Ascending aorta (tissue), 2 donors: ENCODE data around the gene PCSK9. TPM values are rescaled to one million over a fixed set of nuclear protein-coding genes. Genes with fewer than 3 reads are reported as not detected.
A peak's percentile ranks its signal among the peaks of the same experiment; 100 is the strongest.

Source experiments
- DNase-seq, 2 donors: peaks; one replicate each; pipeline ENCODE4 v3.0.0-alpha.2; 2019; ENCODE audit warnings: low spot score in 2 of 2
- H3K27ac ChIP-seq, 2 donors: fragments of 200-600 bp; sonication (generic); one replicate each; pipeline ENCODE4 v1.5.1; 2016 to 2017; ENCODE audit warnings: mild to moderate bottlenecking in 1 of 2
- H3K27me3 ChIP-seq: fragments of 200-600 bp; sonication (generic); one replicate; pipeline ENCODE4 v1.5.1; 2017
- H3K36me3 ChIP-seq, 2 donors: fragments of 200-600 bp; sonication (generic); one replicate each; pipeline ENCODE4 v1.5.1; 2016
- H3K4me1 ChIP-seq, 2 donors: fragments of 200-600 bp; sonication (generic); one replicate each; pipeline ENCODE4 v1.5.1; 2016 to 2017; ENCODE audit warnings: mild to moderate bottlenecking in 1 of 2
- H3K4me3 ChIP-seq, 2 donors: fragments of 200-600 bp; sonication (generic); one replicate each; pipeline ENCODE4 v1.5.1; 2016 to 2017; ENCODE audit warnings: mild to moderate bottlenecking in 1 of 2
- H3K9me3 ChIP-seq, 2 donors: fragments of 200-600 bp; sonication (generic); one replicate each; pipeline ENCODE4 v1.5.1; 2016
- CTCF ChIP-seq, 3 experiments: fragments of 200-600 bp in 2 of 3; fragments of 450-650 bp in 1 of 3; sonication (generic) in 2 of 3; IDR thresholded peaks; one replicate each; pipeline ENCODE4 v1.5.1; 2016 to 2019; ENCODE audit warnings: antibody characterized with exemption in 3 of 3, mild to moderate bottlenecking in 1 of 3, moderate library complexity in 1 of 3
- intact Hi-C: fragments of 100-400 bp; cut with DNase I; formaldehyde crosslinking; loops from one replicate; pipeline ENCODE4 v1.15.1; 2023
- total RNA-seq: library from RNA; depleted of rRNA; stranded (reverse); fragments of >200 nt; gene quantifications from one replicate; pipeline ENCODE4 v1.1.0, GENCODE V29; 2016

PCSK9 gene
- total RNA-seq, 1 donor from 2014 or later, result not detected

GRCh38 chr1:55054396-55054795, 15.0 kb downstream of the PCSK9 start:
- no peaks in the 10 kb centered on the region for H3K36me3 ChIP-seq
- no peaks in the 10 kb centered on the region for H3K9me3 ChIP-seq
- no peak overlapping the region for H3K27ac ChIP-seq
- DNase-seq, result no peak
- TF ChIP-seq CTCF (IDR thresholded peaks at IDR 0.05), result no peak
- no peaks in the 10 kb centered on the region for H3K27me3 ChIP-seq
- no peaks in the 10 kb centered on the region for H3K4me1 ChIP-seq
- intact Hi-C loops, result no loop called here
- no peak overlapping the region for H3K4me3 ChIP-seq

GRCh38 chr1:55055084-55055882, 15.9 kb downstream of the PCSK9 start:
- TF ChIP-seq CTCF (IDR thresholded peaks at IDR 0.05), result no peak
- H3K36me3 ChIP-seq, result no peaks in the 10 kb centered on the region
- no peak overlapping the region for H3K4me3 ChIP-seq
- no peak for DNase-seq
- intact Hi-C loops, result no loop called here
- H3K27ac ChIP-seq, result no peak overlapping the region
- H3K27me3 ChIP-seq, result no peaks in the 10 kb centered on the region
- H3K4me1 ChIP-seq, result no peaks in the 10 kb centered on the region
- H3K9me3 ChIP-seq, result no peaks in the 10 kb centered on the region

- no peaks in the 10 kb centered on the region for H3K27me3 ChIP-seq
- no peak overlapping the region for H3K27ac ChIP-seq
- no peaks in the 10 kb centered on the region for H3K9me3 ChIP-seq
- TF ChIP-seq CTCF (IDR thresholded peaks at IDR 0.05), result no peak
- intact Hi-C loops, result no loop called here
- DNase-seq, result peak in 1 of 2 donors; percentile 41
- H3K4me1 ChIP-seq, result no peaks in the 10 kb centered on the region
- H3K4me3 ChIP-seq, result no peak overlapping the region
- no peaks in the 10 kb centered on the region for H3K36me3 ChIP-seq
Measured at GRCh38 chr1:55055951-55056631, 16.7 kb downstream of the PCSK9 start.

- no peak for TF ChIP-seq CTCF (IDR thresholded peaks at IDR 0.05)
Measured at GRCh38 chr1:55056632-55056992, 17.3 kb downstream of the PCSK9 start.

GRCh38 chr1:55057270-55057955, 18.1 kb downstream of the PCSK9 start:
- Histone ChIP-seq H3K27me3 (no peaks in the 10 kb centered on the region), H3K4me1 (peaks cover 0 to 6% of the 10 kb centered on the region in 2 donors), H3K27ac (no peak overlapping the region), H3K9me3 (no peaks in the 10 kb centered on the region), H3K36me3 (no peaks in the 10 kb centered on the region), H3K4me3 (no peak overlapping the region)
- peak in 1 of 2 donors; percentile 55 for DNase-seq
- intact Hi-C loops, result no loop called here
- no peak for TF ChIP-seq CTCF (IDR thresholded peaks at IDR 0.05)

More at GRCh38 chr1:55056632-55056992, 17.3 kb downstream of the PCSK9 start:
- peak in 1 of 2 donors; percentile 50 for DNase-seq
- intact Hi-C loops, result no loop called here
- Histone ChIP-seq H3K27ac (no peak overlapping the region), H3K4me1 (peaks cover 0 to under 1% of the 10 kb centered on the region in 2 donors), H3K36me3 (no peaks in the 10 kb centered on the region), H3K4me3 (no peak overlapping the region), H3K27me3 (no peaks in the 10 kb centered on the region), H3K9me3 (no peaks in the 10 kb centered on the region)
